ENCODE results near the gene PNPLA7. TPM values are rescaled to one million over a fixed set of nuclear protein-coding genes. Genes with fewer than 3 reads are reported as not detected.

PNPLA7 gene
- total and polyA plus RNA-seq, 4 donors = 0.75 to 6.5 (median 2.1) TPM

DNA sequence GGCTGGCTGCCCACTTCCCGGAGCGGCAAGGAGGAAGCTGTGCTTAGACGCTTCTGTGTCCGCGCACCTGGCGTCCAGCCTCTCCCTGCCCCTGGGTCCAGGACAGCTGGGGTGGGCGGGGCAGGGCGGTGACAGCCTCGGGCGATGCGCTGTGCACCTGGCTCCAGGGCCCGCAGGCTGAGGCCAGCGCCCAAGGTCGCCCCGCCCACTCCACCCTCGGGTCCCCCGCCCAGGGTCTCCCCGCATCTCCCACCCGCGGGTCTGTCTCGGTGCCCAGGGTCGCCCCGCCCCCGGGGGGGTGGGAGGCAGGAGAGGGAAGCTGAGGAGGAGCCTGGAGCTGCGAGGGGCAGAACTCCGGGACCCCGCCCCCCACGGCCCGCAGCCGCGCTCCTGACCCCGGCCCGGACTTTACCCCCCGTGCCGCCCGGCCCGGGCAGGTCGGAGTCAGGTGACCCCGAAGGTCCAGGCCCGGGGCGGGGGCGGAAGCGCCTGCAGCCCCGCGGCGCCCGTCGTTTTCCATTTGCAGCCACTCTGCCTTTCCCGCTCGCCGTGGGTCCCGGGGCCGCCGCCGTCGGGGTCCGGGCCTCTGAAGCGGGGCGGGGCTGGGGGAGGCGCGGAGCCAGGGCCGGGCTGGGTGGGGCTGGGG lies 108.8 kb downstream of the PNPLA7 start, which contains the start of gene ENTPD8:
TSS of gene ENTPD8 (minus strand) at position 69 of the 646 bp plus-strand sequence. CDS start 3,072 bp downstream, outside the sequence.
- H3K9me3 ChIP-seq (ENCODE audit: control insufficient read depth in 4 of 4, low read length in 3 of 4) = no peaks in the 10 kb centered on the region
- H3K27ac ChIP-seq (ENCODE audit: low read depth in 1 of 2, low read length in 2 of 2) = peak within 1 kb of the TSS; percentile 41 to 64
- peaks cover 4 to 14% (median 11%) of the 10 kb centered on the region in 4 donors for H3K4me1 ChIP-seq (ENCODE audit: control insufficient read depth in 4 of 4, insufficient read depth in 4 of 4, low read length in 3 of 4)
- no peaks in the 10 kb centered on the region for H3K36me3 ChIP-seq (ENCODE audit: control insufficient read depth in 4 of 4, insufficient read depth in 3 of 4, low read depth in 1 of 4, low read length in 3 of 4)
- under 1% methylated on average over 62 of the region's 62 CpGs for WGBS
- no peak within 1 kb of the TSS for H3K9ac ChIP-seq (ENCODE audit: low read depth in 1 of 2, low read length in 2 of 2)
- TF ChIP-seq FOXA1 (IDR thresholded peaks at IDR 0.05) (peak; percentile 38), HNF4A (conservative IDR thresholded peaks at IDR 0.05) (peak in 1 of 2 donors; percentile 85), EGR1 (IDR thresholded peaks at IDR 0.05; ENCODE audit: low read depth in 2 of 2) (peak; percentile 32 to 71), SP1 (IDR thresholded peaks at IDR 0.05) (peak; percentile 70), RAD21 (IDR thresholded peaks at IDR 0.05) (peak in 1 of 2 donors; percentile 13), HNF4G (IDR thresholded peaks at IDR 0.05) (peak; percentile 87), GABPA (IDR thresholded peaks at IDR 0.05 in 1 of 2, conservative IDR thresholded peaks at IDR 0.05 in 1 of 2) (no peak)
- TF ChIP-seq, protein P1, sequence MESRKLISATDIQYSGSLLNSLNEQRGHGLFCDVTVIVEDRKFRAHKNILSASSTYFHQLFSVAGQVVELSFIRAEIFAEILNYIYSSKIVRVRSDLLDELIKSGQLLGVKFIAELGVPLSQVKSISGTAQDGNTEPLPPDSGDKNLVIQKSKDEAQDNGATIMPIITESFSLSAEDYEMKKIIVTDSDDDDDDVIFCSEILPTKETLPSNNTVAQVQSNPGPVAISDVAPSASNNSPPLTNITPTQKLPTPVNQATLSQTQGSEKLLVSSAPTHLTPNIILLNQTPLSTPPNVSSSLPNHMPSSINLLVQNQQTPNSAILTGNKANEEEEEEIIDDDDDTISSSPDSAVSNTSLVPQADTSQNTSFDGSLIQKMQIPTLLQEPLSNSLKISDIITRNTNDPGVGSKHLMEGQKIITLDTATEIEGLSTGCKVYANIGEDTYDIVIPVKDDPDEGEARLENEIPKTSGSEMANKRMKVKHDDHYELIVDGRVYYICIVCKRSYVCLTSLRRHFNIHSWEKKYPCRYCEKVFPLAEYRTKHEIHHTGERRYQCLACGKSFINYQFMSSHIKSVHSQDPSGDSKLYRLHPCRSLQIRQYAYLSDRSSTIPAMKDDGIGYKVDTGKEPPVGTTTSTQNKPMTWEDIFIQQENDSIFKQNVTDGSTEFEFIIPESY (IDR thresholded peaks at IDR 0.05) = no peak
- TF ChIP-seq, protein P2, sequence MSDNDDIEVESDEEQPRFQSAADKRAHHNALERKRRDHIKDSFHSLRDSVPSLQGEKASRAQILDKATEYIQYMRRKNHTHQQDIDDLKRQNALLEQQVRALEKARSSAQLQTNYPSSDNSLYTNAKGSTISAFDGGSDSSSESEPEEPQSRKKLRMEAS (IDR thresholded peaks at IDR 0.05) = no peak
- TF ChIP-seq, protein P3, sequence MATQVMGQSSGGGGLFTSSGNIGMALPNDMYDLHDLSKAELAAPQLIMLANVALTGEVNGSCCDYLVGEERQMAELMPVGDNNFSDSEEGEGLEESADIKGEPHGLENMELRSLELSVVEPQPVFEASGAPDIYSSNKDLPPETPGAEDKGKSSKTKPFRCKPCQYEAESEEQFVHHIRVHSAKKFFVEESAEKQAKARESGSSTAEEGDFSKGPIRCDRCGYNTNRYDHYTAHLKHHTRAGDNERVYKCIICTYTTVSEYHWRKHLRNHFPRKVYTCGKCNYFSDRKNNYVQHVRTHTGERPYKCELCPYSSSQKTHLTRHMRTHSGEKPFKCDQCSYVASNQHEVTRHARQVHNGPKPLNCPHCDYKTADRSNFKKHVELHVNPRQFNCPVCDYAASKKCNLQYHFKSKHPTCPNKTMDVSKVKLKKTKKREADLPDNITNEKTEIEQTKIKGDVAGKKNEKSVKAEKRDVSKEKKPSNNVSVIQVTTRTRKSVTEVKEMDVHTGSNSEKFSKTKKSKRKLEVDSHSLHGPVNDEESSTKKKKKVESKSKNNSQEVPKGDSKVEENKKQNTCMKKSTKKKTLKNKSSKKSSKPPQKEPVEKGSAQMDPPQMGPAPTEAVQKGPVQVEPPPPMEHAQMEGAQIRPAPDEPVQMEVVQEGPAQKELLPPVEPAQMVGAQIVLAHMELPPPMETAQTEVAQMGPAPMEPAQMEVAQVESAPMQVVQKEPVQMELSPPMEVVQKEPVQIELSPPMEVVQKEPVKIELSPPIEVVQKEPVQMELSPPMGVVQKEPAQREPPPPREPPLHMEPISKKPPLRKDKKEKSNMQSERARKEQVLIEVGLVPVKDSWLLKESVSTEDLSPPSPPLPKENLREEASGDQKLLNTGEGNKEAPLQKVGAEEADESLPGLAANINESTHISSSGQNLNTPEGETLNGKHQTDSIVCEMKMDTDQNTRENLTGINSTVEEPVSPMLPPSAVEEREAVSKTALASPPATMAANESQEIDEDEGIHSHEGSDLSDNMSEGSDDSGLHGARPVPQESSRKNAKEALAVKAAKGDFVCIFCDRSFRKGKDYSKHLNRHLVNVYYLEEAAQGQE (IDR thresholded peaks at IDR 0.05) = peak; percentile 50
- H3K4me3 ChIP-seq (ENCODE audit: low read depth in 1 of 3, low read length in 3 of 3) = peak within 1 kb of the TSS; percentile 23 to 65 (median 51)
- no peaks in the 10 kb centered on the region for H3K27me3 ChIP-seq (ENCODE audit: control insufficient read depth in 4 of 4, insufficient read depth in 4 of 4, low read length in 3 of 4)
- peak; percentile 80 for DNase-seq (ENCODE audit: low spot score)

DNA sequence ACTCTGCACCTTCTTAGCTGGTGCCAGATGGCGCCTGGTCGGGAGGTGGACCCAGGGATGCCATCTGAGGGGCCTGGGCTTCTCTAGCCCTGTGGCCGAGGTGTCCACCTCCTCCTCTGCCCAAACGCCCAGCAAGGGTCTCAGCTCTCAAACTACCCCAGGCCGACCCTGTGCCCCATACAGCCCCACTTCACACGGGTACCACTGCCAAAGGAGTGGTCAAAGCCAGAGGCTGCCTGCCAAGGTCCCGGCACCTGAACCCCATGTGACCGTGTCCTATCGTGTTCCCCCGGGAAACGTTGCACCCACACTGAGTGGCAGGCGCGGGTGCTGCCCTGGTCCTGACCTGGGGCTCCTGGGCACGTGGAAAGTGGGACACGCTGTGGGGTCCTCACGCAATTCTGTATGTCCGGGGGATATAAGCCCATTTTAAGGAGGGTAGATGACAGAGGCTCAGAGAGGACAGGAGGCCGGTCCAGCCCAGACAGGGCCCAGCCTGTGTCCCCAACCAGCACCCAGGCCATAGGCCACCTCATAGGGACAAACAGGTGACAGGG lies 111.0 kb downstream of the PNPLA7 start:
- 60% methylated on average over 18 of the region's 18 CpGs for WGBS
- H3K9me3 ChIP-seq (ENCODE audit: control insufficient read depth in 4 of 4, low read length in 3 of 4) = no peaks in the 10 kb centered on the region
- no peak for TF ChIP-seq NR2F2 (IDR thresholded peaks at IDR 0.05)
- TF ChIP-seq, protein P3 (IDR thresholded peaks at IDR 0.05) = no peak
- TF ChIP-seq YY1 (IDR thresholded peaks at IDR 0.05) = no peak
- TF ChIP-seq RXRA (IDR thresholded peaks at IDR 0.05) = no peak
- DNase-seq (ENCODE audit: low spot score) = no peak
- H3K4me1 ChIP-seq (ENCODE audit: control insufficient read depth in 4 of 4, insufficient read depth in 4 of 4, low read length in 3 of 4) = peaks cover 3 to 7% (median 5%) of the 10 kb centered on the region in 4 donors
- H3K27ac ChIP-seq (ENCODE audit: low read depth in 1 of 2, low read length in 2 of 2) = no peak overlapping the region
- H3K36me3 ChIP-seq (ENCODE audit: control insufficient read depth in 4 of 4, insufficient read depth in 3 of 4, low read depth in 1 of 4, low read length in 3 of 4) = no peaks in the 10 kb centered on the region
- no peak overlapping the region for H3K4me3 ChIP-seq (ENCODE audit: low read depth in 1 of 3, low read length in 3 of 3)
- no peaks in the 10 kb centered on the region for H3K27me3 ChIP-seq (ENCODE audit: control insufficient read depth in 4 of 4, insufficient read depth in 4 of 4, low read length in 3 of 4)
- no peak overlapping the region for H3K9ac ChIP-seq (ENCODE audit: low read depth in 1 of 2, low read length in 2 of 2)
